Ascending aorta (tissue), 2 donors: ENCODE data around the gene TEKT5. TPM values are rescaled to one million over a fixed set of nuclear protein-coding genes. Genes with fewer than 3 reads are reported as not detected.

Experiments
- DNase-seq, 2 donors: peaks; one replicate each; pipeline ENCODE4 v3.0.0-alpha.2; 2019; ENCODE audit warnings: low spot score in 2 of 2
- H3K27ac ChIP-seq, 2 donors: fragments of 200-600 bp; sonication (generic); one replicate each; pipeline ENCODE4 v1.5.1; 2016 to 2017; ENCODE audit warnings: mild to moderate bottlenecking in 1 of 2
- H3K27me3 ChIP-seq: fragments of 200-600 bp; sonication (generic); one replicate; pipeline ENCODE4 v1.5.1; 2017
- H3K36me3 ChIP-seq, 2 donors: fragments of 200-600 bp; sonication (generic); one replicate each; pipeline ENCODE4 v1.5.1; 2016
- H3K4me1 ChIP-seq, 2 donors: fragments of 200-600 bp; sonication (generic); one replicate each; pipeline ENCODE4 v1.5.1; 2016 to 2017; ENCODE audit warnings: mild to moderate bottlenecking in 1 of 2
- H3K4me3 ChIP-seq, 2 donors: fragments of 200-600 bp; sonication (generic); one replicate each; pipeline ENCODE4 v1.5.1; 2016 to 2017; ENCODE audit warnings: mild to moderate bottlenecking in 1 of 2
- H3K9me3 ChIP-seq, 2 donors: fragments of 200-600 bp; sonication (generic); one replicate each; pipeline ENCODE4 v1.5.1; 2016
- CTCF ChIP-seq, 3 experiments: fragments of 200-600 bp in 2 of 3; fragments of 450-650 bp in 1 of 3; sonication (generic) in 2 of 3; IDR thresholded peaks; one replicate each; pipeline ENCODE4 v1.5.1; 2016 to 2019; ENCODE audit warnings: antibody characterized with exemption in 3 of 3, mild to moderate bottlenecking in 1 of 3, moderate library complexity in 1 of 3
- intact Hi-C: fragments of 100-400 bp; cut with DNase I; formaldehyde crosslinking; loops from one replicate; pipeline ENCODE4 v1.15.1; 2023
- total RNA-seq: library from RNA; depleted of rRNA; stranded (reverse); fragments of >200 nt; gene quantifications from one replicate; pipeline ENCODE4 v1.1.0, GENCODE V29; 2016

The TEKT5 gene
- total RNA-seq, 1 donor from 2014 or later = not detected

DNA sequence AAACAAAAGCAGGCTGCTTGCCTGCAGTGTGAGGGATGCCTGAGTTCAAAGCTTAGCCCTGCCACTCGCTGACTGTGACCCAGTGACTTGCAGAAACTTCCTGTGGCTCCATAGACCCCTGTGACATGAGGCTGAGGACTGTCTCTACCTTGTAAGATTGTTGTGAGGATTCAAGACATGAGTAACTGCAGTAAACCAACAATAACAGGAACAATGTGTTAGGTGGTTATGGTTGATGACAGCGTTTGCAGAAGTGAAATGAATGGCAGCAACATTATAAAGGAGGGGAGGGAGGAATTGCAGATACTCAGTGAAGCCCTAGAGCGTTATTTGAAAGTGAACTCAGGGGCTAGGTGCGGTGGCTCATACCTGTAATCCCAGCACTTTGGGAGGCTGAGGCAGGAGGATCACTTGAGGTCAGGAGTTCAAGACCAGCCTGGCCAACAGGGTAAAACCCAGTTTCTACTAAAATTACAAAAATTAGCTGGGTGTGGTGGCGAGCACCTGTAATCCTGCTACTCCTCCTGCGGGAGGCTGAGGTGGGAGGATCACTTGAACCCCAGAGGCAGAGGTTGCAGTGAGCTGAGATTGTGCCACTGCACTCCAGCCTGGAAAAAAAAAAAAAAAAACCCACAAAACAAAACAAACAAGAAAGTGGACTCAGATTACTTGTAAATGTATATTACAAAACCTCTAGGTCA, 80.8 kb downstream of the TEKT5 start:
- H3K27ac ChIP-seq = no peak overlapping the region
- no peak for DNase-seq
- H3K27me3 ChIP-seq = no peaks in the 10 kb centered on the region
- no peak overlapping the region for H3K4me3 ChIP-seq
- no peaks in the 10 kb centered on the region for H3K36me3 ChIP-seq
- no peak for TF ChIP-seq CTCF (IDR thresholded peaks at IDR 0.05)
- intact Hi-C loops = no loop called here
- H3K4me1 ChIP-seq = no peaks in the 10 kb centered on the region
- no peaks in the 10 kb centered on the region for H3K9me3 ChIP-seq

GRCh38 chr16:10612649-10613179, 82.0 kb downstream of the TEKT5 start:
- no peaks in the 10 kb centered on the region for H3K9me3 ChIP-seq
- H3K36me3 ChIP-seq = no peaks in the 10 kb centered on the region
- no peaks in the 10 kb centered on the region for H3K27me3 ChIP-seq
- H3K4me1 ChIP-seq = no peaks in the 10 kb centered on the region
- no peak for DNase-seq
- intact Hi-C loops = no loop called here
- no peak overlapping the region for H3K4me3 ChIP-seq
- no peak overlapping the region for H3K27ac ChIP-seq
- TF ChIP-seq CTCF (IDR thresholded peaks at IDR 0.05) = no peak

DNA sequence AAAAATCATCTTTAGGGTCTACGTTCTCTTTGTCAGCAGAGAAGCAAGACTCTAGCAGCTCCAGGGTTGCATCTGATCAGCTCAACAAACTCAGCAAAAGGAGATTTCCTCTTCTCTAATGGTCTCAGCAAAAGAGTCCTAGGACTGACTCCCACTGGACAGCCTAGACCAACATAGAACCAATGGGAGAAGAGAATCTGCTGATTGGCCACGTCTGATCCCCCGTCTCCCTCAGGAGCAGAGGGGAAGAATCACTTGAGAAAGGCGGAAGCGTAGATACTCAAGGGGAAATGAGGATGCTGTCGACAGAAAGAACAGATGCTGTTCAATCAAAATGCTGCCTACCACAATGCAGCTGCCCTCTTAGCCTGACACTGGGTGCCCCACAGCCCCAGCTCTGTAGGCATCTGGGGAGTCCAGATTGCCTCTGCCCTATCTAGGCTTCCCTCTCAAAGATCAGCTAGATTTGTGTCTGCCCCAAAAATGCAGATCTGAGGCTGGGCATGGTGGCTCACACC, 82.8 kb downstream of the TEKT5 start:
- intact Hi-C loops = no loop called here

DNA sequence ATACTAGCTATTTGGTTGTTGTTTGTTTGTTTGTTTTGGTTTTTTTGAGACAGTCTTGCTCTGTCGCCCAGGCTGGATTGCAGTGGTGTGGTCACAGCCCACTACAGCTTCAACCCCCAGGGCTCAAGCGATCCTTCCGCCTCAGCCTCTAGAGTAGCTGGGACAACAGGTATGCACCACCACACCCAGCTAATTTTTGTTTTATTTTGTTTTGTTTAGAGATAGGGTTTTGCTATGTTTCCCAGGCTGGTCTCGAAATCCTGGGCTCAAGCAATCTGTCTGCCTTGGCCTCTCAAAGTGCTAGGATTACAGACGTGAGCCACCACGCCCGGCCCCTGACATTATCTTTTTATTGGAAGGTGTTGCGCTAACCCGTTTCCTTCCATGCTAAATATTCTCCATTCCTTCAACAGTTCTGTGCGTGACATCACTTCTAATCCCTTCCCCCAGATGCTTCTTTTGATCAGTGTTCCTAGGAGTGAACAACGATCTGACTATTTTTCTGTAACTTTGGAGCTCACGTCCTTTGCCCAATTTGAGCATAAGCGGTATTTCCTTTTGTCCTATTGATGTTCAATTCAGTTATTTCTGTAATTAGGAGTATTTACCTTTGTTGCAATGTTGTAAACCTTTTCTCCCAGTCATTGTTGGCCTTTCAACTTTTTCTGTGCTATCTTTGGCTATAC, 84.1 kb downstream of the TEKT5 start:
- TF ChIP-seq CTCF (IDR thresholded peaks at IDR 0.05) = no peak
- H3K27me3 ChIP-seq = no peaks in the 10 kb centered on the region
- H3K4me3 ChIP-seq = no peak overlapping the region
- DNase-seq = no peak
- H3K4me1 ChIP-seq = no peaks in the 10 kb centered on the region
- H3K9me3 ChIP-seq = no peaks in the 10 kb centered on the region
- intact Hi-C loops = no loop called here
- H3K36me3 ChIP-seq = no peaks in the 10 kb centered on the region
- H3K27ac ChIP-seq = no peak overlapping the region

More for the DNA sequence above, 82.8 kb downstream of the TEKT5 start:
- Histone ChIP-seq H3K9me3 (no peaks in the 10 kb centered on the region), H3K36me3 (no peaks in the 10 kb centered on the region), H3K4me3 (no peak overlapping the region), H3K27me3 (no peaks in the 10 kb centered on the region), H3K4me1 (no peaks in the 10 kb centered on the region), H3K27ac (no peak overlapping the region)
- no peak for TF ChIP-seq CTCF (IDR thresholded peaks at IDR 0.05)
- DNase-seq = no peak

GRCh38 chr16:10609402-10609774, 85.3 kb downstream of the TEKT5 start:
- Histone ChIP-seq H3K27me3 (no peaks in the 10 kb centered on the region), H3K27ac (no peak overlapping the region), H3K4me3 (no peak overlapping the region), H3K36me3 (no peaks in the 10 kb centered on the region), H3K9me3 (no peaks in the 10 kb centered on the region), H3K4me1 (no peaks in the 10 kb centered on the region)
- intact Hi-C loops = no loop called here
- DNase-seq = no peak
- TF ChIP-seq CTCF (IDR thresholded peaks at IDR 0.05) = no peak
